Activated CD8-positive, alpha-beta memory T cell treated with anti-CD3 and anti-CD28 coated beads for 48 hours (primary cell): ENCODE measurements around the gene SPDYE3.
"Not testable (repeated sequence)": the region's sequence is repeated elsewhere in the genome, so short reads cannot be mapped to it uniquely, and the experiment has no call there.

ENCODE experiments used
- DNase-seq, 3 experiments: peaks; one replicate each; pipeline ENCODE4 v3.0.0-alpha.2; 2020; ENCODE audit warnings: low read depth in 2 of 3, low spot score in 2 of 3

Gene SPDYE3

DNA sequence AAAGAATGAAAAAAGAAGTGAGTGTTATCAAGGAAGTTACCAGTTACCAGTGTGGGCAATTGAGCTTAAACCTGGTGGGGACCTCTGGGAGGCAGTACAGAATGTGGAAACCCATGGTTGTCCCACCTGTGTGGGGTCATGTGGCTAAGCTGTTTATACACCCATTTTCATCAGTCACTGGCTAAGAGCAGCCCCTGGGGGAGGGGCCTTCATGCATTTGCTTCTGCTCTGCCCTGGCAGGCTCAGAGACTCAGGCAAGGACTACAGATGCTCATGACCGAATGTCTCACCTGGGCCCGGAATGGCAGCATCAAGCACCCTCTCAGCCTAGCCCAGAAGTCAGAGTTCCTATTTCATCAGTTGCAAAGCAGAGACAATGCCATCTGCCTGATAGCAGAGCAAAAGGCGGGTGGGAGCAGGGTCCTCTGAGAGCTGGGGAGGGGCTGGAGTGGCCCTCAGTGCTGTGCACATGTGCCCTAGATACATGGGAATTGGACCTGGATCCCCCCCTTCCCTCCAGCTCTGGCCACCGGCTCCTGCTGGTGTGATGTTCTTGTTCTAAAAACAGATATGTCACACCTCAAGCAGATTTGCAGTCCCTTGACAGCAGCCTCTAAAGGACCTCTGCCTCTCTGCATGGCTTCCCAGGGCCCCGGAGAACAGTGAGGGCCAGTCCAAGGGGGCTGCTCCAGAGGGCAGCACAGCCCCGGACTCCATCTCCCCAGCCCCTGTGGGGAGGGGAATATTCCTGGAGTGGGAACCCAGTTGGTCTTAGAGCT lies 20.1 kb upstream of the SPDYE3 start:
- not testable (repeated sequence) for DNase-seq

GRCh38 chr7:100288258-100288657 lies 19.2 kb upstream of the SPDYE3 start:
- not testable (repeated sequence) for DNase-seq

DNA sequence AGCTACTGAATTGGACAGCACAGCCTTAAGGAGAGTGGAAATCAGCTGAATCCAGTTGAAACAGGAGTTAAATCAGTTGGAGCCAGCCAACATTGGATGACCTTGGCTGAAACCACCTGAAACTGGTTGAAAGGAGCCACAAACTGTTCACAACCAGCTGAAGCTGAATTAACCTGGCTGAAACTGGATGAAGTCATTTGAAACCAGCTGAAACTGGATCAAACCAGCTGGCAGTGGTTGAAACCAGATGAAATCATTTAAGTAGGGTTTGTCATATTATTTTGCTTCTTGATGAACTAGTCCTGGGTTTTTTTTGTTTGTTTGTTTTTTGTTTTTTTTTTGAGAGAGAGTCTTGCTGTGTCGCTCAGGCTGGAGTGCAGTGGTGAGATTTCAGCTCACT lies 15.3 kb upstream of the SPDYE3 start:
- not testable (repeated sequence) for DNase-seq

DNA sequence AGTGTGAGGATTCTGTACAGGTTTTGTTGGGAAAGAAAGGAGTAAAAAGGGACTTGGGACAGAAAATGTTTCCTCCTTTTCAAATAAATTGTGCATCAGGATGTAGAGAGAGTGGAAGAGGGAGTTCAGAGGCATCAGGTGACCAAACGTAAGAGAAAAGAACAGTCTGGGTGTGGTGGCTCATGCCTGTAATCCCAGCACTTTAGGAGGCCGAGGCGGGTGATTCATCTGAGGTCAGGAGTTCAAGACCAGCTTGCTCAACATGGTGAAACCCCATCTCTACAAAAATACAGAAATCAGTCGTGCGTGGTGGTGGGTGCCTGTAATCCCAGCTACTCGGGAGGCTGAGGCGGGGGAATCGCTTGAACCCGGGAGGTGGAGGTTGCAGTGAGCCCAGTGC lies 12.2 kb upstream of the SPDYE3 start:
- not testable (repeated sequence) for DNase-seq

DNA sequence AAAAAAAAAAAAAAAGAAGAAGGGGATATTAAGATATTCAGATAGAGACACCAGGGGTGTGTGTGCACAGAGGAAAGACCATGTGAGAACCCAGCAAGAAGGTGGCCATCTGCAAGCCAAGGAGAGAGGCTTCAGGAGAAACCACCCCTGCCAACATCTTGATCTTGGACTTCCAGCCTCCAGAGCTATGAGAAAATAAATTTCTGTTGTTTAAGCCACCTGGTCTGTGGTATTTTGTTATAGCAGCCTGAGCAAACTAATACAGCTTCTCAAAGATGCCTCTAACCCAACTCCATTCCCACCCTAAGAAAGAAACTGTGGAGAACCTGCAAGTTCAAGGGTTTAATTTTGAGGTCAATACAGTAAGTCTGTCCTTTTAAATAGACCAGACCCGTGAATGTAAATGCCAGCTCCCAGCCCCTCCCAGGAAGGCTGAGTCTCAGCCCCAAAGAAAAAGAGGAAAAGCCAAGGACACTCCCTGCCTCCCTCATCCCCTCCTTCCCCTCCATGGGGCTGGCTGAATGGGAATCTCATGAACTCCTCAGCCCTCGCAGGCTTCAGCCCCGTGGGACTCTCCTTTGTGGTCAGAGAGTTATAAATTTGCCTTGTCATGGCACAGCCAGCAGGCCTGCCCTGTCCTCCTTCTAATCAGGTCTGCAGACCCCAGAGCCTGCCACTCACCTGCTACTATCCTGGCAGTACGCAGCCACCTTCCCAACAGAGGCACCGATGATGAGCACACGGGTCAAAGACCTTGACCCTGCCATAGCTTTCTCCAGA lies 9.5 kb upstream of the SPDYE3 start:
- not testable (repeated sequence) for DNase-seq

DNA sequence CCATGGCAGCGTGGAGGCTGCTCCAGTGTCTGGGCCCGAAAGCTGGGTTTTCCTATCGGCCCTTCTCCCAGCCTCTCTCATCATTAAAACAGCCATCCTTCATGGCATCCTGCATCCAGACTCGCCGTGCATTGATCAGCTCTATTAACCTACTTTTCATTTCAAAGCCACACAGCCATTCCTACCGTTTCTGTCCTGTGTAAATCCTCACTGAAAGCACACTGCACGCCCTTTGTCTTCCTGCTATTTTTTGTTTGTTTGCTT lies 8.9 kb upstream of the SPDYE3 start:
- DNase-seq: not testable (repeated sequence)

DNA sequence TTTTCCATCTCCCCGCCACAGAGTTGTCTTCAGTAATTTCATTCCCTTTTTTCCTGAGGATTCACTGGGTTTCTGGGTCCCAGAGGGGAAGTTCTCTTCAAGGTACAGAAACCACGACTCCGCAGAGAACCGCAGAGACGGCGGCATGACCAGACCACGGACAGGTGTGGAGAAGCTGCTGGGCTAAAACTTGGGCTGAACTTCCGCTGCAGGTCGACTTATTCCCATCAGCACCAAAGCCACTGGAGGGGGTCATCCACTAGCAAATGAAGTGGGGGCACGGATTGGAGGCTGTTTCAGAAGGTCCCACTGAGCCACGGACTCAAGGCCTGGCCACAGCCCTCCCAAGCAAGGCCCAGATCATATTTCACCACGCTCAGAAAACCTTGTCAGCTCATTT lies 3.0 kb upstream of the SPDYE3 start:
- DNase-seq: not testable (repeated sequence)

DNA sequence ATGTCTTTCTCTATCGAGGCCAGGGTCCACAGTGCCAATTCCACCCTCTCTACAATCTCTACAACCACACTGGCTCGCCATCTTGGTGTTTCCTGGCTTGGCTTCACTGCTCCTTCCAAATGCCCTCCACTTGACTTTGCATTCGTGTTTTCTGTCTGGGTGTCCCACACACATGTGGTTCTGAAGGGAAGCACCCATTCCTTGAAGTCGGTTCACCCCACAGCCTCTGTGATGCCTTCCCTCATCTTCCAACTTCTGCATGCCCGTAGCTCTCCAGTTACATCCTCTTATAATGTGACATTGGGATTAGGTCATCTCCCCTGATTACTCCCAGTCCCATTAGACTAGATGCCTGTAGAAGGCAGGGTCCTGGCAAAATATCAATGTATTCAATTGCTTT lies 10.8 kb downstream of the SPDYE3 start:
- DNase-seq: not testable (repeated sequence)

DNA sequence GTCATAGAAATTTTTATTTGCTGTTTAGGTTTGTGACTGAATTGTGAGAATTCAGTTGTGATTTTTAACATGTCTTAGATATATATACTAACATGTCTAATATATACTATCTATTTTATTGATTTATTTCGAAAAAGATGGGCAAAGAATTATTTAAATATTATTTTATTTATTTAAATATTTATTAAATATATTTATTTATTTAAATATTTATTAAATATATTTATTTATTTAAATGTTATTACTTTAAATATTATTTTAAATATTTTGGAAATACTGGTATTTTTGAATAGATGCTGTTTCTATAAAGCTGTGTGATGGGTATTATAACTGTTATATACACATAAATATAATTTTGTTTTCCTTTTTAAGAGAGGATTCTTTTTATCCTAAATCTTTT lies 14.1 kb downstream of the SPDYE3 start:
- DNase-seq: not testable (repeated sequence)

DNA sequence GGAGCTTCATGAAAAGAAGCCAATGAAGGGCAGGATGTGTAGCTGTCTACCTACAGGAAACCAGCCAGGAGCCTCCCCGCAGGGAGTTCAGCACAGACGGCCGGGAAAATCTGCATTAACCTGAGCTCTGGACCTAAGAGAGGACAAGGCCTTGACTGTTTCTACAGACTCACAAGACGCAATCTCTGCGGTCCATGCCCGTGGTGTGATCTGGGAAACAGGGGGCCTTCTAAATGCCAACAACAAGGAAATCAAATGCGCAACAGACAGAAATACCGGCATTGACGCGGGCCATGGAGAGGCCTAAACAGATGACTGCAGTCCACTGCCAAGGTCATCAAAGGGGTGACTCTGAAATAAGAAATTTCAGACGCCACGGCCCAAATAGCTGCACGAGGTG lies 16.7 kb downstream of the SPDYE3 start:
- DNase-seq: not testable (repeated sequence)

DNA sequence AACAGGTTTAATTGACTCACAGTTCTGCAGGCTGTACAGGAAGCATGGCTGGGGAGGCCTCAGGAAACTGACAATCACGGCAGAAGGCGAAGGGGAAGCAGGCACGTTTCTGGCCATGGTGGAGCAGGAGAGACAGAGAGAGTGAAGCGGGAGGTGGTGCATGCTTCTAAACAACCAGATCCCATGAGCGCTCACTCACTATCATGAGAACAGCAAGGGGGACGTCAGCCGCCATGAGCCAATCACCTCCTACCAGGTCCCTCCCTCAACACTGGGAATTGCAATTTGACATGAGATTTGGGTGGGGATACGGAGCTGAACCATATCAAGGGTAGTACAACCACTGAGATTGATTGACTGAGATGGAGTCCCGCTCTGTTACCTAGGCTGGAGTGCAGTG lies 18.2 kb downstream of the SPDYE3 start:
- not testable (repeated sequence) for DNase-seq

GRCh38 chr7:100326914-100327313 lies 19.4 kb downstream of the SPDYE3 start:
- DNase-seq: not testable (repeated sequence)

GRCh38 chr7:100335566-100336466 lies 28.3 kb downstream of the SPDYE3 start:
- DNase-seq: peak; percentile 68 to 80 (median 79)

GRCh38 chr7:100338083-100338696 lies 30.7 kb downstream of the SPDYE3 start:
- DNase-seq: not testable (repeated sequence)

DNA sequence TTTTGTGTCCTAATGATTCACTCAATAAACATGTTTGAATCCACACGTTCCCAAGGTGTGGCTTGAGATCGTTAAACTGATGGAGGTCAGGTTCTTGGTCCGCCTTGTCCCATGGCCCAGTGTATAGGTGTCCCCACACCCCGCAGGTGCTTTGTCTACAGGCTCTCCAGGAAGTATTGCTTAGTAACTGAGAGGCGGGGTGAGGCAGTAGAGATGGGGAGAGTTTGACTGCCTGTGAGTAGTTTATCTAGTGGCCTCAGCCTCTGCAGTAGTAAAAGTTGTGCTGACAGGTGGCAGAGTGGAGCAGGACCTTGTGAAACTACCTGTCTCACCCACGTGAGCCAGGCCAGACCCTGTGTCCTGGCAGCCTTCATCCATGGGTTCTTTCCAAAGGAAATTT lies 33.8 kb downstream of the SPDYE3 start:
- DNase-seq: not testable (repeated sequence)

GRCh38 chr7:100342765-100343164 lies 35.3 kb downstream of the SPDYE3 start:
- no peak for DNase-seq

- DNase-seq: not testable (repeated sequence)
Observed at GRCh38 chr7:100344124-100344559, 36.6 kb downstream of the SPDYE3 start.

- DNase-seq: peak in 2 of 3 experiments; percentile 36 to 45
Observed at GRCh38 chr7:100344560-100345287, 37.2 kb downstream of the SPDYE3 start.

DNA sequence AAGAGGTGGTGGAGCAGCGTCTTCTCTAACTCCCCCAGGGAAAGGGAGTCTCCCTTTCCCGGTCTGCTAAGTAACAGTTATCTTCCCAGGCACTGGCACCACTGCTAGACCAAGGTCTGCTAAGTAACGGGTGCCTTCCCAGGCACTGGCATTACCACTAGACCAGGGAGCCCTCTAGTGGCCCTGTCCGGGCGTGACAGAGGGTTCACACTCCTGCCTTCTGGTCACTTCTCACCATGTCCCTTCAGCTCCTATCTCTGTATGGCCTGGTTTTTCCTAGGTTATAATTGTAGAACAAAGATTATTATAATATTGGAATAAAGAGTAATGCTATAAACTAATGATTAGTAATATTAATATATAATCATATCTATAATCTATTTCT lies 37.8 kb downstream of the SPDYE3 start:
- DNase-seq: not testable (repeated sequence)

GRCh38 chr7:100346921-100347320 lies 39.4 kb downstream of the SPDYE3 start:
- DNase-seq: no peak
